T-helper 2 cell treated with Interferon-gamma antibody and Interleukin-4, amounts not matched to agents 5 μg/mL and 100 μg/mL, for 36 hours (primary cell): Measurements from ENCODE around the gene SNRPB2.
A peak's percentile ranks its signal among the peaks of the same experiment; 100 is the strongest.

ENCODE experiments used
- DNase-seq: peaks from one replicate; pipeline ENCODE4 v3.0.0; 2021; ENCODE audit warnings: low spot score
- H3K27ac Mint-ChIP-seq: one replicate; pipeline ENCODE4 v1.8.0; 2021; ENCODE audit warnings: mild to moderate bottlenecking, mixed read lengths
- H3K27me3 Mint-ChIP-seq: one replicate; pipeline ENCODE4 v1.8.0; 2021; ENCODE audit warnings: low read depth, mixed read lengths
- H3K36me3 Mint-ChIP-seq: one replicate; pipeline ENCODE4 v1.8.0; 2021; ENCODE audit warnings: low read depth, mixed read lengths
- H3K4me1 Mint-ChIP-seq: one replicate; pipeline ENCODE4 v1.8.0; 2021; ENCODE audit warnings: low read depth, mixed read lengths
- H3K4me3 Mint-ChIP-seq: one replicate; pipeline ENCODE4 v1.8.0; 2022; ENCODE audit warnings: mild to moderate bottlenecking, moderate library complexity, mixed read lengths
- H3K9me3 Mint-ChIP-seq: one replicate; pipeline ENCODE4 v1.8.0; 2021; ENCODE audit warnings: mixed read lengths

Gene SNRPB2

DNA sequence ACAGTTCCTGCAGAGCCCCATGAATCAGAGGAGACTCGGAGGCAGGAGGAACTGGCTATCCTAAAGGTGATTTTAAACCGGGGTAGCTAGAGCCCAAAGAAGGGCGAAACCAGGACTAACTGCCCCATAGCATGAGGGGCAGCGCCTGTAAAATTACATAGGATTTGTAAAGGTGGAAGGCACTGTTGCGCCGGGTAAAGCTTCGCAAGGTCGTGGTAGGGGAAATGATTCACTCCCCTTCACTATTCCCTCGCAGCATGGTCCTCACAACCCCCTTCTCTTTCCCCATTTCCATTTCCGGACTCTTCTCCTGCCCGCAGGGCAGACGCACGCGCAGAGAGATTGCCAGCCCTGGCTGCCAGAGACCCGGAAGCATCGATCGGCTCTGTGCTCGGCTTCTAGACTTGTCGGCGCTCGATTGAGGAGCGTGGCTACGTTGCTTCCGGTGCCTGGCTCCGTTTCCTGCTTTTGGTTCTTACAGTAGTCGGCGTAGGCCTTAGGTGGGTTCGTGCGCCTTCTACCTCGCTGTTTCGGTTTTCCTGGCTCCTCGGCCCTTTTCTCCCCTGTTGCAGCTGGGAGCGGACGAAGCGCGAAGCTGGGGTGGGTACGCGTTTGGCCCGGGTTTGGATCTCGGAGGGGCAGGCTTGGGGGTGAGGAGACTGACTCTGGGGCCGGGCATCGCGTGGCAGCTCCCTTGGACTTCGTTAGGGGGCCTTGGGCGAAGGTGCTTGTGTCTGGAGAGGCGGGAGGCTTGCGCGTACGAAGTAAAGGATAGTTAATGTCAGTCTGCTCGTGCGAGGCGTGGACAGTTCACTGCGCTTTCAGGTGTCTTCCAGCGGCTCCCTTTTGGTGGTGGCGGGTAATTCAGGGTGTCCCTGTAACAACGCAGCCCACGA is at the start of gene SNRPB2:
Gene SNRPB2 (plus strand): TSS at position 462 of the 896 bp plus-strand sequence. CDS start 1,677 bp downstream, outside the sequence.
- peaks cover 49% of the 10 kb centered on the region for H3K4me1 Mint-ChIP-seq
- peaks cover 51% of the 10 kb centered on the region for H3K36me3 Mint-ChIP-seq
- H3K9me3 Mint-ChIP-seq, result peaks cover 12% of the 10 kb centered on the region
- peak; percentile 90 for DNase-seq
- peaks cover 28% of the 10 kb centered on the region for H3K27me3 Mint-ChIP-seq
- H3K27ac Mint-ChIP-seq, result peak within 1 kb of the TSS; percentile 99
- H3K4me3 Mint-ChIP-seq, result peak within 1 kb of the TSS; percentile 99

GRCh38 chr20:16684416-16684815 is 45.4 kb upstream of the SNRPB2 start:
- Mint-ChIP-seq H3K27ac (no peak overlapping the region), H3K4me1 (no peaks in the 10 kb centered on the region), H3K9me3 (no peaks in the 10 kb centered on the region), H3K27me3 (peaks cover 10% of the 10 kb centered on the region), H3K36me3 (no peaks in the 10 kb centered on the region), H3K4me3 (no peak overlapping the region)
- no peak for DNase-seq

GRCh38 chr20:16689906-16690305 is 39.9 kb upstream of the SNRPB2 start:
- DNase-seq, result no peak
- H3K36me3 Mint-ChIP-seq, result no peaks in the 10 kb centered on the region
- H3K4me1 Mint-ChIP-seq, result peaks cover 2% of the 10 kb centered on the region
- H3K9me3 Mint-ChIP-seq, result no peaks in the 10 kb centered on the region
- no peak overlapping the region for H3K27ac Mint-ChIP-seq
- H3K27me3 Mint-ChIP-seq, result peaks cover 20% of the 10 kb centered on the region
- H3K4me3 Mint-ChIP-seq, result no peak overlapping the region

DNA sequence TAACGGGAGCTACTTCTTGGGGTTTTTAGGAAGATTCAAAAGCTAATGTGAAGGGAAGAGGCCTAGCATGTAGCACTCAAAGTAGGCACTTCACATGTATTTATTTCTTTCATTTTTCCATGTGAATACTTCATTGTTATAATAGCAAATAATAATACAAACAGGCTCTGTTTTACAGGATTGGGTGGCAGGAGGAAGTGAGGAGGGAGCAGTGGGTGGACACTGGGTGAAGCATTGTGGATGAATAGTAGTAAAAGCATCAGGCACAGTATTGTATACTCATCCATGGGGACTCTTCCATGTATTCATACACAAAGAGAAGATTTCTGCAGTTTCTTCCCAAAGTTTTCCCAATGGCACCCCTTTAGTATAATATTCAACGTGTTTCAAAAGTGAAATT is 38.4 kb upstream of the SNRPB2 start:
- DNase-seq, result no peak
- H3K4me1 Mint-ChIP-seq, result peaks cover 2% of the 10 kb centered on the region
- no peaks in the 10 kb centered on the region for H3K9me3 Mint-ChIP-seq
- H3K27ac Mint-ChIP-seq, result no peak overlapping the region
- H3K4me3 Mint-ChIP-seq, result no peak overlapping the region
- peaks cover 28% of the 10 kb centered on the region for H3K27me3 Mint-ChIP-seq
- H3K36me3 Mint-ChIP-seq, result no peaks in the 10 kb centered on the region

DNA sequence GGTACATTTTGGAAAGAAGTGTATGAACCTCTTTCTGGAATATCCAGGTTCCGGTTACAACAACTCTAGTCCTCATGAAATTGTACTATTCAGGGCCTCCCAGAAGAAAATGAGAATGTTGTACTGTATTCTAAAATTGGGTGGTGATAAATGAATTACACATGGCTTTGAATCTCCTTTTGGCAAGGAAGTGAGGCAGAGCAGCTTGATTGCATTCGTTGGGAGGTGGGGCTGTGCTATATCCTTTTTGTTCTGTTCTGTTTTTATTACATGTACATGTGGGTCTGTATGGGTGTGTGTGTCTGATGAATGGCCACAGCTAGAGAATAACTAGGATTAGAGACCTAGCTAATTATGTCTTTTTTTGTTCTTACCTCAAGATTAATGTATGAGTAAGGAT is 37.8 kb upstream of the SNRPB2 start:
- no peak overlapping the region for H3K4me3 Mint-ChIP-seq

GRCh38 chr20:16692442-16692841 is 37.4 kb upstream of the SNRPB2 start:
- H3K36me3 Mint-ChIP-seq, result no peaks in the 10 kb centered on the region
- no peak overlapping the region for H3K27ac Mint-ChIP-seq
- no peaks in the 10 kb centered on the region for H3K9me3 Mint-ChIP-seq
- H3K27me3 Mint-ChIP-seq, result peaks cover 28% of the 10 kb centered on the region
- peaks cover 2% of the 10 kb centered on the region for H3K4me1 Mint-ChIP-seq
- no peak for DNase-seq
- H3K4me3 Mint-ChIP-seq, result no peak overlapping the region

More for the DNA sequence above, 37.8 kb upstream of the SNRPB2 start:
- Mint-ChIP-seq H3K27me3 (peaks cover 28% of the 10 kb centered on the region), H3K27ac (no peak overlapping the region), H3K9me3 (no peaks in the 10 kb centered on the region), H3K4me1 (peaks cover 2% of the 10 kb centered on the region), H3K36me3 (no peaks in the 10 kb centered on the region)
- no peak for DNase-seq

DNA sequence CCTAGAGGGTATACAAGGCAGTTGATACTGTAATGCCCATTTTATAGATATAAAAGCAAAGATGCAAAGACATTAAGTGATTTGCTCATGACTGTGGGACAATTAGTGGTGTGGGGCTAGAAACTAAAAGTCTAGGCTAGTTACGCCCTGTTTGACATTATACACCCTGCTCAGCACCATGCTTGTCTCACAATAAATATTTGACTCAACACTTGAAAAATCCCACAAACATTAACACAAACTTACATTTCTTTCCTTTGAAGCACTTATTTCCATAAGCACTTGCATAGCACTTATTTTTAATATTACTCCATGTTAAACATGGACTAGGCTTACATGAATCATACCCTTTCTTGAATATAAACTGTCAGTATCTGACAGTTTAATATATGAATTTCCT is 36.5 kb upstream of the SNRPB2 start:
- Mint-ChIP-seq H3K27ac (no peak overlapping the region), H3K4me1 (peaks cover 2% of the 10 kb centered on the region), H3K9me3 (no peaks in the 10 kb centered on the region), H3K27me3 (peaks cover 25% of the 10 kb centered on the region), H3K4me3 (no peak overlapping the region), H3K36me3 (no peaks in the 10 kb centered on the region)
- DNase-seq, result no peak

GRCh38 chr20:16694161-16694560 is 35.7 kb upstream of the SNRPB2 start:
- Mint-ChIP-seq H3K27ac (no peak overlapping the region), H3K4me3 (no peak overlapping the region), H3K4me1 (peaks cover 2% of the 10 kb centered on the region), H3K27me3 (peaks cover 25% of the 10 kb centered on the region), H3K9me3 (no peaks in the 10 kb centered on the region), H3K36me3 (no peaks in the 10 kb centered on the region)
- no peak for DNase-seq

GRCh38 chr20:16695628-16696027 is 34.2 kb upstream of the SNRPB2 start:
- Mint-ChIP-seq H3K4me1 (peaks cover 2% of the 10 kb centered on the region), H3K27me3 (peaks cover 20% of the 10 kb centered on the region), H3K9me3 (no peaks in the 10 kb centered on the region), H3K36me3 (no peaks in the 10 kb centered on the region), H3K27ac (no peak overlapping the region), H3K4me3 (no peak overlapping the region)
- DNase-seq, result no peak

DNA sequence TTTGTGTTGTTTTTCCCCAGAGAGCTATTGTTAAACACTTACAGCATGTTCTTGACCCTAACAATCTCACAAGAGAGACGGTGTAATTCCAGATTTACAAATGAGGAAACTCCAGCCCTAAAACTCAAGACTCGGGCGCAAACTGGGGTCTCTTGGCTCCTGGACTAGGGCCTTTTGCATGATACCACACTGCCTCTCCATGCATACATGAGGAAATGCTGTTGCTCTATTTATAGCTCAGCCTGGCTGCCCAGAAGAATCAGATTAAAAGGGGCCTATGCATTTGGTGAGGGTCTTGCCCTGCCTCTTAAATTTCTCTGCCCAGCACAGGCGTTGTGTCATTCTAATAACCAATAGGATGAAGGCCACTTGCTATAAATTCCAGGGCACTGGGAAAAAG is 30.5 kb upstream of the SNRPB2 start:
- no peaks in the 10 kb centered on the region for H3K36me3 Mint-ChIP-seq
- no peak for DNase-seq
- H3K27ac Mint-ChIP-seq, result no peak overlapping the region
- no peaks in the 10 kb centered on the region for H3K9me3 Mint-ChIP-seq
- H3K27me3 Mint-ChIP-seq, result peaks cover 30% of the 10 kb centered on the region
- no peak overlapping the region for H3K4me3 Mint-ChIP-seq
- no peaks in the 10 kb centered on the region for H3K4me1 Mint-ChIP-seq

GRCh38 chr20:16701296-16701695 is 28.5 kb upstream of the SNRPB2 start:
- Mint-ChIP-seq H3K36me3 (peaks cover 7% of the 10 kb centered on the region), H3K4me1 (no peaks in the 10 kb centered on the region), H3K27ac (no peak overlapping the region), H3K27me3 (peaks cover 27% of the 10 kb centered on the region), H3K4me3 (no peak overlapping the region), H3K9me3 (peaks cover 12% of the 10 kb centered on the region)
- no peak for DNase-seq

DNA sequence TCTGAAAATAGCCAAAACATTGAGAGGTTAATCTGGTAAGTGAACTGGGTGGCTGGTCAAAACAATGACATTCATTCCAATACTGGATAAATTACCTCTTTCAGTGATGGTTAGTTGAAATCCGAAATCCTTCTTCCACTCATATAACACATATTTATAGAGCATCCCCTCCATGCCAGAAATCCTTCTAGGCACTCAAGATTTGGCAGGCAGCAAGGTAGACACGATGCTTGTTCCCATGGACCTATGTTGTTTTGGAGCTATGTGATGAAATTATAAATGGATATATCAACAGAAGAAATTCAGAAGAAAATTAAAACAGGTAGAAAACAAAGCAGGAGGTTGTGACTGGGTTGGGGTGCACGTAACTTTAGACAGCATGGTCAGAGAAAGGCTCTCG is 26.3 kb upstream of the SNRPB2 start:
- peaks cover 20% of the 10 kb centered on the region for H3K9me3 Mint-ChIP-seq
- H3K27me3 Mint-ChIP-seq, result peaks cover 25% of the 10 kb centered on the region
- no peak for DNase-seq
- H3K4me1 Mint-ChIP-seq, result peaks cover 12% of the 10 kb centered on the region
- H3K4me3 Mint-ChIP-seq, result no peak overlapping the region
- no peak overlapping the region for H3K27ac Mint-ChIP-seq
- H3K36me3 Mint-ChIP-seq, result peaks cover 7% of the 10 kb centered on the region

GRCh38 chr20:16707674-16708073 is 22.2 kb upstream of the SNRPB2 start:
- H3K4me1 Mint-ChIP-seq, result peaks cover 34% of the 10 kb centered on the region
- peaks cover 20% of the 10 kb centered on the region for H3K9me3 Mint-ChIP-seq
- H3K27ac Mint-ChIP-seq, result no peak overlapping the region
- peaks cover 10% of the 10 kb centered on the region for H3K36me3 Mint-ChIP-seq
- H3K27me3 Mint-ChIP-seq, result peaks cover 29% of the 10 kb centered on the region
- H3K4me3 Mint-ChIP-seq, result peak overlapping the region; percentile 64
- DNase-seq, result no peak

- peaks cover 10% of the 10 kb centered on the region for H3K36me3 Mint-ChIP-seq
- peaks cover 35% of the 10 kb centered on the region for H3K27me3 Mint-ChIP-seq
- H3K4me3 Mint-ChIP-seq, result peak overlapping the region; percentile 64
- peak overlapping the region; percentile 68 for H3K27ac Mint-ChIP-seq
- H3K4me1 Mint-ChIP-seq, result peaks cover 34% of the 10 kb centered on the region
- DNase-seq, result no peak
- peaks cover 20% of the 10 kb centered on the region for H3K9me3 Mint-ChIP-seq
These were observed 21.2 kb upstream of the SNRPB2 start for GRCh38 chr20:16708602-16709001.
